Activated CD8-positive, alpha-beta memory T cell treated with anti-CD3 and anti-CD28 coated beads, Interleukin-2, amount 50 U/mL, for 1 hour (primary cell): ENCODE data around the gene GSTT4.
"Not testable (repeated sequence)": the region's sequence is repeated elsewhere in the genome, so short reads cannot be mapped to it uniquely, and the experiment has no call there.

Source experiments
- DNase-seq: peaks from one replicate; pipeline ENCODE4 v3.0.0-alpha.2; 2020; ENCODE audit errors: extremely low read depth

Gene GSTT4

GRCh38 chr22:24024354-24024753, 19.1 kb upstream of the GSTT4 start:
- no peak for DNase-seq

- no peak for DNase-seq
Observed at GRCh38 chr22:24023204-24023789, 18.0 kb upstream of the GSTT4 start.

- no peak for DNase-seq
Observed at GRCh38 chr22:24021304-24021703, 16.1 kb upstream of the GSTT4 start.

GRCh38 chr22:24016156-24016555, 10.9 kb upstream of the GSTT4 start:
- no peak for DNase-seq

GRCh38 chr22:24011735-24012068, 6.4 kb upstream of the GSTT4 start:
- no peak for DNase-seq

GRCh38 chr22:24010018-24010391, 4.8 kb upstream of the GSTT4 start:
- DNase-seq: no peak

GRCh38 chr22:24009227-24010017, 4.2 kb upstream of the GSTT4 start:
- no peak for DNase-seq

GRCh38 chr22:24008381-24009226, 3.4 kb upstream of the GSTT4 start:
- no peak for DNase-seq

- DNase-seq: no peak
Observed at GRCh38 chr22:24008022-24008283, 2.7 kb upstream of the GSTT4 start.

GRCh38 chr22:24007253-24008021, 2.2 kb upstream of the GSTT4 start:
- DNase-seq: no peak

- no peak for DNase-seq
Observed at GRCh38 chr22:24006914-24007214, 1.6 kb upstream of the GSTT4 start.

- DNase-seq: no peak
Observed at GRCh38 chr22:24006207-24006913, 1.1 kb upstream of the GSTT4 start.

GRCh38 chr22:24003887-24004286, 1.4 kb downstream of the GSTT4 start:
- DNase-seq: no peak

GRCh38 chr22:24002851-24003250, 2.4 kb downstream of the GSTT4 start:
- no peak for DNase-seq

- DNase-seq: no peak
Observed at GRCh38 chr22:24002272-24002671, 3.0 kb downstream of the GSTT4 start.

GRCh38 chr22:24001314-24001713, 3.9 kb downstream of the GSTT4 start:
- DNase-seq: no peak

GRCh38 chr22:23999779-24000178, 5.5 kb downstream of the GSTT4 start:
- not testable (repeated sequence) for DNase-seq

GRCh38 chr22:23997092-23997491, 8.2 kb downstream of the GSTT4 start:
- no peak for DNase-seq

- DNase-seq: not testable (repeated sequence)
Observed at GRCh38 chr22:23993581-23994177, 11.6 kb downstream of the GSTT4 start.

GRCh38 chr22:23993080-23993479, 12.2 kb downstream of the GSTT4 start:
- not testable (repeated sequence) for DNase-seq

GRCh38 chr22:23989583-23990244, 15.5 kb downstream of the GSTT4 start:
- DNase-seq: not testable (repeated sequence)
